Subcutaneous adipose tissue (tissue), 4 donors: ENCODE data around the gene EPB41L1. TPM values are rescaled to one million over a fixed set of nuclear protein-coding genes. Genes with fewer than 3 reads are reported as not detected.

Experiments
- total RNA-seq, 4 donors: library from RNA; depleted of rRNA; stranded (reverse); fragments of >200 nt; gene quantifications; one replicate each; pipeline ENCODE4 v1.1.0, GENCODE V29; 2016
- TF ChIP-seq, protein P1 (sequence below): fragments of 450-650 bp; IDR thresholded peaks from one replicate; pipeline ENCODE4 v1.5.1; 2016; ENCODE audit warnings: low read depth, mild to moderate bottlenecking, control low read depth, antibody characterized with exemption, moderate library complexity

The EPB41L1 gene
- total RNA-seq, 4 donors from 2014 or later, result 38.1 to 86.1 (median 62.0) TPM

DNA sequence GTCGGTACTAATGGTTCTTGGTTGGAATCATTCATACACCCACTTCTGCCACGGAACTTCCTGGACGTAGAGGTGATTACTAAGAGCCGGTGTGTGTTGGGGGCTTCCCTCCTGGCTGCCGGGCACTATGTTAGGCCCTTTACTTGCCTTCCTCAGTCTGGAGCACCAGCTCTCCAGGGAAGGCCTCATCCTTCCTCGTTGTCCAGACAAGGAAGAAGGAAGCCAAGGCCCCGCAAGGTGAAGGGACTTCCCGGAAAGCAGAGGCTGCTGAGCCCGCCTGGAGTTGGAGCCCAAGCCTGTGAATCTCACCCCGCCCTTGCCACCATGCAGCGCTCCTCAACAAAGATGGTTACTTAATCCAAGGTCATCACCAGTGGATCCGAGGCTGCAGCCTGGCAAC is 107.9 kb downstream of the EPB41L1 start:
- TF ChIP-seq, protein P1, sequence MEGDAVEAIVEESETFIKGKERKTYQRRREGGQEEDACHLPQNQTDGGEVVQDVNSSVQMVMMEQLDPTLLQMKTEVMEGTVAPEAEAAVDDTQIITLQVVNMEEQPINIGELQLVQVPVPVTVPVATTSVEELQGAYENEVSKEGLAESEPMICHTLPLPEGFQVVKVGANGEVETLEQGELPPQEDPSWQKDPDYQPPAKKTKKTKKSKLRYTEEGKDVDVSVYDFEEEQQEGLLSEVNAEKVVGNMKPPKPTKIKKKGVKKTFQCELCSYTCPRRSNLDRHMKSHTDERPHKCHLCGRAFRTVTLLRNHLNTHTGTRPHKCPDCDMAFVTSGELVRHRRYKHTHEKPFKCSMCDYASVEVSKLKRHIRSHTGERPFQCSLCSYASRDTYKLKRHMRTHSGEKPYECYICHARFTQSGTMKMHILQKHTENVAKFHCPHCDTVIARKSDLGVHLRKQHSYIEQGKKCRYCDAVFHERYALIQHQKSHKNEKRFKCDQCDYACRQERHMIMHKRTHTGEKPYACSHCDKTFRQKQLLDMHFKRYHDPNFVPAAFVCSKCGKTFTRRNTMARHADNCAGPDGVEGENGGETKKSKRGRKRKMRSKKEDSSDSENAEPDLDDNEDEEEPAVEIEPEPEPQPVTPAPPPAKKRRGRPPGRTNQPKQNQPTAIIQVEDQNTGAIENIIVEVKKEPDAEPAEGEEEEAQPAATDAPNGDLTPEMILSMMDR, result no peak

DNA sequence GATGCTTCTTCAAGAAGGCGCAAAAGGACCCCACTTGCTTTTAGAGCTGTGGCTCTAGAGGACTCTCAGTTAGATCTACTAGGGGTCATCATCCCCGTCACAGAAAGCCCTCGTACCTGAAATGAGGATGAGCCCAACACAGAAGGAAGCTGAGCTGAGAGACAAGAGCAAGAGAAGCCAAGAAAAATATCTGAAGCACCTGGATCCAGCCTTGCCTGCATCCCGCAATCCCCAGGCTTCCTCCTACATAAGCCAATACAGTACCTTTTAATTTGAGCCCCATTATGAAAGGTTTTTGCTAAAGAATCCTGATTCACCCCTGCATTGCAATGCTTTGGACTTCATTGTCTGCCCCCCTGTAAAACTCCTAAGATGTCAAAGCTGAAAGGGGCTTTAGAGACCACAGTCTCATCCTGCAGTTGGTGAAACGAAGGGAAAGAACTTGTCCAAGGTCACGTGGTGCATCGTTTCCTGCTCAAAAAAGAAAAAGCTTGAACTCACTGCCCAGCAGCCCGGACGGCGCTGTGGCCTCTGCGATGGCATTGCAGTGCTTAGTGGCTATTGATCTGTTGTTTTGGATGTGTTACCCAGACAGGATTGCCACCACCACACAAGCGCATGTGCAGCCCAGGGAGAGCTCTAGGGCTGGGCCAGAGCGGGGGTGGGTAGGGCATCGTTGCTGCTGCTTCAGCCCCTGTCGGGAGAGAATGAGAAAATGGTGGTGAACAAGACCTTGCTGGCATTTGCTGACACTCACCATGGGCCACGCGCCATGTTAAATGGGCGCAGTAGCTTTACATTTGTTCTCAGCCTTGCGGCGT is 110.1 kb downstream of the EPB41L1 start:
- TF ChIP-seq, protein P1, result no peak

DNA sequence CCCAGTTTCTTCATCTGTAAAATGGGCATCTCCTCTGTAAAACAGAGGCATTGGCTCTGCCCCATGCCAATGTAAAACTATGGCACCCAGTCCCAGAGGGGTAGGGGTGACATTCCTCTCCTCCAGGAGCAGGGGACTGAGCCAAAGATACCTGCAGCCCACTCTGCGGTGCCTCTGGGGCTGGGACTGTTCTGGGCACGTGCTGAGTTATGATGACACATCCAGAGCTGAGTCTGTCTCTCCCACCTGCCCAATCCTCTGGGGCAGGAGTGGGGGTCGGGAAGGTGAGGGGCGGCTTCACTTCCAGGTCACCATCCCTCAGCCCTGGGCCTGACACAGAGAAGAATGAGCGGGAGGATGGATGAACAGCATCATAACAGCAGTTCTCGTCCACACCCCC is 111.6 kb downstream of the EPB41L1 start:
- TF ChIP-seq, protein P1, result no peak

DNA sequence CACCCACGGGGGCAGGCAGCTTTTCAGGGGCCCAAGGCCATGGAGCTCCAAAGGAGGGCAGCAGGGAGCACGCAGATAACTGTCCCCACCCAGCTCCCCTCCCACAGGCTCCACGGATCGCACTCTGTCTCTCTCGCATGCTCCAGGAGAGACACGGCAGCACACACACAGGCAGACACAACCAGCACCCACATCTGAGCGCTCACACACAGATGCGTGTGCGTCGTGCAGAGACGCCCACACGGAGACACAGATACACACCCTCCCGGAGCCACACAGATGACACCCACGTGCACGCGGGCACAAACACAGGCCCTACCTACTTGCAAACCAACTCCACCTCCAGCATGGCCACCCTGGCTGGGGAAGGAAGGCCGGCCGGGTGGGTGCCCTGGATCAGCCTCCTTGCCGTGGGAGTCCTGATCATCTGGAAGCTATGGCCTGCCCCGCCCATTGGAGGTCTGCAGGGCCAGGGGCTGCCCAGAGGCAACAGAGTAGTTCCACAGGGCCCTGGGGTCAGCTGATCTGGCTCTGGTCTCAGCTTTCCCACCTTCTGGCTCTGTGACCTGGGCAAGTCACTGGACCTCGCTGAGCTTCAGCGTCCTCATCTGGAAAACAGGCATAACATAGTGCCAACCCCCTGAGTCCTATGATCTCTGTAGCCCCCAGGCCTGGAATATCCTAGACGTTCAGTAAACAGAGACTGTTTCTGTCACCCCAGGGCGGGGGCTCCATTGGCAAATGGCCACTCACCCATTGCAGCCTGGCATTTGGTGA is 113.3 kb downstream of the EPB41L1 start:
- TF ChIP-seq, protein P1, result no peak

DNA sequence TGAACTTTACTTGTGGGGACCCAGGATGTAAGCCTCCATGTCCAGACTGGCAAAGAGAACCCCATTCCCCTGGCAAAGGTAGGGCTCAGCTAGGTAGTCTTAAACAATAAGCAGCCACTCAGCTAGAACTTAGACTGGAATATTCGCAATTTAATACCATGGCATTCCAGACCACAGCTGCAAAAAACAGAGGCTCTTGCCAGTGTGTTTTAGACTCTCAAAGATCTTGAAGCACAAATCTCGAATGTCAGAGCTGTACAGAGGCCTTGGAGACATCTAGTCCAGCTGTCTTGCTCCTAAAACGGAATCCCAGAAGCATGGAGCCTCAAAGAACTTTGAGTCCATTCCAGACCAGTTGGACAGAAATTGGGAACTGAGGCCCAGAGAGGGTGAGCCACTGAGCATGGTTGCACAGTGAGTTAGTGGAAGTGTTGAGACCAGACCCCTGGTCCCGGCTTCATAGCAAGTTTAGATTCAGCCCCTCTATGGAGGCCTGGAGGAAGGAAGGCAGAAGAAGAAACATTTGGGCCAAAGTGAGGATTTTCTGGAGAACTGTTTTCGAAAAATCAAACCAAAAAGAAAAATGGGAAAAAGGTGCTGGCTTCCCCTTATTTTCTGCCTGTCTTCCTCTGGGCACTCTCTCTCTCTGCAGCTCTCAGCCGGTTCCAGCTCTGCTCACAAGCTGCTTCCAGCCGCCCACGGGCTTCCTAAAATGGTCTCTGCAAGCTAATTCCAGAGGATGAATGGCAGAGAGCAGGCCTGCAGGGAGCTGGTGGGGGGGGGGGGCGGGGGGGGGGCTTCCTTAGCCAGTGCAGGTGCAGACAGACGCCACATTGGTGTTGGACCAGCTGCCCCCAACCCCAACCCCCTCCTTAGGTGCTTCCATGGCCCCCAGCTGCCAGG is 114.2 kb downstream of the EPB41L1 start:
- TF ChIP-seq, protein P1, result no peak

DNA sequence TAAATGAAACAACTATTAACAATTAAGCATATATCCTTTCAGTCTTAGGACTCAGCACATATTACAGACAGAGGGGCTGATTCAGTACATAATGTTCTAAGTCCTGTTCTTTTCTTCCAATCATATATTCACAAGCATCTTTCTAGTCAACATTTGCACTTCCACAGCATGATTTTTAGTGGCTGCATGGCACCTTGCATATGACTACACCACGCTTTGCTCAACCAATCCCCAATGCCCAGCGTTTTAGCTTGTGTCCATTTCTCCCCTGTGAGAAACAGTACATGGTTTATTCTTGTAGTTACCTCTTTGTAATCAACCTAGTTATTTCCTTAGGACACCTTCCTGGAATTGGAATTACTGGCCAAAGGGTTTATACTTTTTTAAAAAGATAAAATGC is 115.0 kb downstream of the EPB41L1 start:
- TF ChIP-seq, protein P1, result no peak
